GM21381 (cell line): ENCODE measurements around the gene AQP9.

ENCODE experiments used
- ATAC-seq: cut with Tn5 transposase; IDR thresholded peaks from one replicate; pipeline ENCODE4 v1.9.1; 2021; ENCODE audit warnings: mild to moderate bottlenecking, moderate library complexity; ENCODE audit not compliant: unreplicated experiment

Gene AQP9

DNA sequence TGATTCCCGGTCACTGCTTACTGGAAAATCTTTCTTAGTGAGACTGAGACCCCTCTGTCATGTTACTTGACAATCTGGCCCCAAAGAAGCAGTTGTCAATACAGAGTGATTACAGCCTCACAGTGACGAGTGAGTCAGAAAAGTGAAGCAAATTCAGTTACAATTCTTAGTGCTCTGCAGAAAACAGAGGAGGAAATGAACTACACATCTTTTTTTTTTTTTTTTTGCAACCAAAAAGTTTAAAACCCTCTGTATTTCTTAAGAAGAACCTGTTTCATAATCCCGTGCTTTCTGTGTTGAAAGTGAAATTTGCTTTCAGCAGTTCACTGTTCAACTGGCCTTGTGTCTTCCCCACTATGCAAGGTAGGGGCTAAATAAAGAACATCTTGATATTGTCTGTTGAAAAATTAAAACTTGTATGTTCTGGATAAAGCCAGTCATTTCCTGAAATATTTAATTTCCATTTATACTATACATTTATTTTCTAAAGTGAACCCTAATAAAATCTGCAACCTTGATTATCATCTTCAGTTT is 1.9 kb downstream of the AQP9 start:
- ATAC-seq, result no peak

GRCh38 chr15:58141894-58142293 is 3.7 kb downstream of the AQP9 start:
- no peak for ATAC-seq

DNA sequence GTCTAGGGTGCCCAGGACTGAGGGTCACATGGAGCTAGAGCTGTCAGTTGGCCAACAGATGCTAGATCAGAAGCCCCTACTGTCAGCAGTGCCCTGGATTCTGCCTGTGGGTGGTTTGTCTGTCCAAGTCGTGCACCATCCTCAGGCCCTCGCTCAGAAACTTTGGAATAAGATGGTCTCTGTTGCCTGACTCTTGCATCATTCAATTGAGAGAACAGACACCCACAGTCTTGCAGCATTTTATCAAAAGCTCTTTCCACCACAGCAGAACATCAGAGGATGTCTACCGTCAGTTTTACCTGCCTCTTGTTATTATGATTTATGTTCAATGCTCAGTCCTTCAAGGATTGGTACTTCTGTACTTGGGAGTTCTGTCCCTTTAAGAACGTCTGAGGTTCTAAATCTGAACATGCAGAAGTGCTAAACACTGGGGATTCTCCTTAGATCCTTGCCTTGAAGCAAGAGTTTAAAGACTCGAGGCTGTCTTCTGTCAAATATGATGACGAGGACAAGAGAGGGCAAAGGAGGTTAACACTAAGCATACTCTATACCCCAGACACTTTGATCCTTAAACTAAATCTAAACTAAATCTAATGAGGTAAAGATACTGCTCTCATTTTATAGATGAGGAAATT is 4.8 kb downstream of the AQP9 start:
- no peak for ATAC-seq

DNA sequence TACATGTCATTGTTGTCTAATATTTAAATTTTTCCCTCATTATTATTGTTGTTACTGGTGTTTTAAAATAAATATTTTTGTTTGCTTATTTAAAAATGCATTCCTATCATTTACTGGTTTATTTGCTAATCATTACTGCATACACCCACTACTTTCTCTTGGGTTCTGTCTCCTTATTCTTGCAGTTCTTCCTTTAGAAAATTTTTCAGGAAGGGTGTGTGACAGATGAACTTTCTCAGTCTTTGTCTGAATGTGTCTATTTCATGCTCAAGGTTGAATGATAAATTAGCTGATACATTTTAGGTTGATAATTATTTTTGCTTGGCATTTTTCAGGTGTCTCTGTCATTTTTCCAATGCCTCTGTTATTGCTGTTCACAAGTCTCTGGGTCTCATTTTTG is 7.4 kb downstream of the AQP9 start:
- no peak for ATAC-seq

DNA sequence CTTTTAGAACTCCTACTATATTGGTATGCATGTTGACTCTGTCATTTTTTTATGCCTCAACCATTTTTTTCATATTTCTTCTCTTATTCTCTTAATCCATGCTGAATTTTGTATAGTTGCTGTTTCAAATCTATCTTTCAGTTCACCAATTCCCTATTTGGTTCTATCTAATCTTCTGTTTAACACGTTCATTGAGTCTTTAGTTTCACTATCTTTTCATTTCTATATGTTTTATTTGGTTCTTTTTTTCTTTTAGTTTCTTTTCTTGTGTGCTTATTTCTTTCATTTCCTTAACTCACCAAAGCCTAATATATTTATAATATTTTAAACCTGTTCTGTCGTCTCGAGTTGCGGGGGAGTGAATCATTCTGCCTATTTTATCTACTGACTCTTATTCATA is 8.0 kb downstream of the AQP9 start:
- no peak for ATAC-seq

GRCh38 chr15:58146749-58147148 is 8.6 kb downstream of the AQP9 start:
- no peak for ATAC-seq

DNA sequence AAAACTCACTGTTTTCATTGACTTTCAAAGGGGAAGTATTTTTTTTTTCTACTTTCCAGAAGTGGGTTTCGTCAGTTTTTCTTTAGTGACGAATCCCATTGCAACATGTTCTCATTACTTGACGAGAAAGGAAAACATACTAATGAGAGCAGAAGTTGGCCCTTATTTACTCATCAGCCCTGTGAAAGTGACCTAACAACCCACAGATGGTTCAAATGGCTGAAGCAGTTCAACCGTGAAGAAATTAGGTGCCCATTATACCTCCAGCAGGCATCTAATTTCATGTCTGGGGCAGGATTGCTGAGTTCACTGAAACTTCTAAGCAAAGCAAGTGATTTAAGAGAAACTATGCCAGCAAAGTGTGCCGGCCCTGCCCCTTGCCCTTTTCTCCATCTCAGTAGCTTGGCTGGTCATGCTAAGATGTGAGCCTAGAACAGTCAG is 9.0 kb downstream of the AQP9 start:
- no peak for ATAC-seq

GRCh38 chr15:58148120-58148519 is 9.9 kb downstream of the AQP9 start:
- no peak for ATAC-seq

GRCh38 chr15:58148633-58149445 is 10.7 kb downstream of the AQP9 start:
- no peak for ATAC-seq

DNA sequence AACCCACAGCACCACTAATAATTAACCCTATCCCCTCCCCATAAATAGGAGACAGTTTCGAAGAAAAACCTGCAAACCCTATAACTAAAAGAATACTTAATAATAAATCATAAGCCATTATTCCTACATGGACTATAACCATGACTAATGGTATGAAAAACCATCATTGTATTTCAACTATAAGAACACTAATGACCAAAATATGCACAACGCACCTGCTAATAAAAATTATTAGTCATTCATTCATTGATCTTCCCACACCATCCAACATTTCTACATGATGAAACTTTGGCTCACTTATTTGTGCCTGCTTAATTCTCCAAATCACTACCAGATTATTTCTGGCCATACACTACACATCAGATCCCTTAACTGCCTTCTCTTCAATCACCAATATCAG is 16.6 kb downstream of the AQP9 start:
- ATAC-seq, result no peak

DNA sequence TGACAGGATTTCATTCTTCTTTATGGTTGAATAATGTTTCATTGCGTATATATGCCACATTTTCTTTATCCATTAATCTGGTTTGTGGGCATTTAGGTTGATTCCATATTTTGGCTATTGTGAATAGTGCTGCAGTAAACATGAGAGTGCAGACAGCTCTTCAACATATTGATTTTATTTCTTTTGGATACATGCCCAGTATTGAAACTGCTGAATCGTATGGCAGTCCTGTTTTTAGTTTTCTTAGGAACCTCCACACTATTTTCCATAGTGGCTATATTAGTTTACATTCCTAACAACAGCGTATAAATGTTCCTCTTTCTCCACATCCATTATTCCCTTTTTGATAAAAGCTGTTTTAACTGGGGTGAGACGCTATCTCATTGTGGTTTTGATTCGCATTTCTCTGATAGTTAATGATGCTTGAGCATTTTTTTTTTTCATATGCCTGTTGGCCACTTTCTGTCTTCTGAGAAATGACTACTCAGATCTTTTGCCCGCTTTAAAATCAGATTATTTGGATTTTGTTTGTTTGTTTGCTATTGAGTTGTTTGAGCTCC is 21.7 kb downstream of the AQP9 start:
- ATAC-seq, result no peak

- ATAC-seq, result no peak
These were observed 23.3 kb downstream of the AQP9 start for GRCh38 chr15:58161436-58161930.

DNA sequence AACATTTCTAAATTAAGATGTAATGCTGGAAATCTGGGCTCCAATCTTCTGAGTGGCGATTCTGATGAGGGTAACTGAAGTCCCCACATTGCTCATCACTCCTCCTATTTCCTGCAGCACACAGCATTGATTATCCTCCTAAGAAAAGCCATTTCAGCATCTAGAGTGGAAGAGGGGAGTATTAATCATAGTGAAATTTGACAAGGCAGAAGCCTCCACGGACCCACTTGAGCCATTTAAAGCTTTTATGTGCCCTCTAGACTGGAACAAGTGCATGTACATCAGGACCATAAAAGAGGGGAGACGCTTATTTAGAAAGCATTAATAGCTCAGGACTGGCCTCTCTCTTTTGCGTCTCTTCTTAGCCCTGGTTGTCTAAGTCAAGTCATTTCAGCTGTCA is 25.8 kb downstream of the AQP9 start:
- ATAC-seq, result no peak

GRCh38 chr15:58164926-58165325 is 26.7 kb downstream of the AQP9 start:
- no peak for ATAC-seq

DNA sequence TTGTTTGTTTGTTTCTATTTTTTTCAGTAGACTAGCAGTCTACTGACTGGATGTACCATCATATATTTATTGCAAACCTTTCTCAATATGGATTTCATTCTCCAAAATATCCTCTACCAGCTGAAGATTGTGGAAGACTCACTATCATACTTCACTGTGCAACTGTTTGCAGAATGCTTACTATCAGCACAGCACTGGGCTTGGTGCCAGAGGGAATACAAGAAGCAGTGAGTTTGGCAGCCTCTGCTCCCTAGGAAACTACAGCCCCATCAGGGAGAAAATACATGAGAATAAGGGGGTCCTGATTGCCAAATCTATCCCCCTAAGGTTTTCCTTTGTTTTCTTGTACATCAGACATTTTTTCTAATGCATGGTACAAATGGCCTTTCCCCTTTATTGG is 27.5 kb downstream of the AQP9 start:
- ATAC-seq, result no peak

- ATAC-seq, result no peak
These were observed 29.0 kb downstream of the AQP9 start for GRCh38 chr15:58167095-58167691.

DNA sequence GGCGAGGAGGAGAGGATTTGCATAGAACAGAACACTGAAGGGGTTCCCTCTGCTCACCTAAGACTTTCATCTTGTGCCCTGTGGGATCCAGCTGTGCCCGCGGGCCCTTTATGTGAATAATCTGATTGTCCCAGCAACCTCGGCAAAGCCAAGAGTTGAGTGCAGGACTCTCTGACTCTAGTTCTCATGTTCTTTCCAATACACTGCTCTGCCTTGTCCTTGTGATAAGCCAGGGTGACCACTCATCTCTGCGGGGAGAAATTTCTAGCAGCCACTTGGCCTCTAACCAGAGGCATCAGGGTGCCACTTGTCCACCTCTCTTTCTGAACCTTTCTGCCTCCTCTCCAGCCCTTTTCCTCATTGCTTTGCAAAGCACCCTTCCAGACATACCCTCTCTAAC is 31.8 kb downstream of the AQP9 start:
- ATAC-seq, result no peak

GRCh38 chr15:58171476-58172061 is 33.4 kb downstream of the AQP9 start:
- ATAC-seq, result no peak

- no peak for ATAC-seq
These were observed 36.5 kb downstream of the AQP9 start for GRCh38 chr15:58174709-58175108.

DNA sequence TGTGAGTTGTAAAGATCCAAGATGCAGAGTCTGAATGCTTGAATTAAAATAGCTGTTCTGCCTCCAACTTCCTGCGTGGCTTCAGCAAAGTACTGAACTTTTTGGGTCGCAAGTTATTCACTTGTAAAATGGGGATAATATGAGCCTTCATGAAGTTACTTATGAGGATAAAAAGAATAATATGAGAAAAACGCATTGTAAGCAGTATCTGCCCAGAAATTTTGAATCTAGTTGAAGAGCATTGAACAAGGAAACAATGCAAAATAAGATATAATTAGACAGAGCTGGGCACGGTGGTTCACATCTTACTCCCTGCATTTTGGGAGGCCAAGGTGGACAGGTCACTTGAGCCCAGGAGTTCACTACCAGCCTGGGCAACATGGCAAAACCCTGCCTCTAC is 37.8 kb downstream of the AQP9 start:
- no peak for ATAC-seq

DNA sequence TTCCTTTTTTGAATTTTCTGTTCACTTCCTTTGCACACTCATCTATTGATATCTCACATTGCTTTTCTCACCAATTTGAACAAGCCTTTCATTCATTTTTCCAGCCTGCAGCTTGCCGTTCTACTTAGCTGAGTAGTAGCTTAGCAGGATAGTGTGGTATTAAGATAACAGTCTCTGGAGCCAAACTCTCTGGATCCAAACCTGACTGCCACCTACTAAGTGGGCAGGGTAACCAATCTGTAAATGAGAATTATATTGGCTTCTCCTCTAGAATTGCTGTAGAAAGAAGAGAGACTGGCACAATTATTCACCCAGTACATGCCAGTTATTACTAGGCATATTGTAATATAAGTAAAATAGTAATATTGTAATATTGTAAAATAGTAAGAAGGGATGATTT is 40.5 kb downstream of the AQP9 start:
- no peak for ATAC-seq
